Testis (tissue), 2 donors: ENCODE measurements around the gene NMT1.

Source experiments
- CTCF ChIP-seq, 3 experiments: fragments of 450-650 bp in 2 of 3; fragments of 200-600 bp in 1 of 3; sonication (generic) in 1 of 3; IDR thresholded peaks; one replicate each; pipeline ENCODE4 v1.5.1; 2016 to 2019; ENCODE audit warnings: antibody characterized with exemption in 3 of 3, mild to moderate bottlenecking in 2 of 3, moderate library complexity in 1 of 3
- POLR2A ChIP-seq: fragments of 450-650 bp; IDR thresholded peaks from one replicate; pipeline ENCODE4 v1.6.1; 2017; ENCODE audit warnings: antibody characterized with exemption, mild to moderate bottlenecking, moderate library complexity

DNA sequence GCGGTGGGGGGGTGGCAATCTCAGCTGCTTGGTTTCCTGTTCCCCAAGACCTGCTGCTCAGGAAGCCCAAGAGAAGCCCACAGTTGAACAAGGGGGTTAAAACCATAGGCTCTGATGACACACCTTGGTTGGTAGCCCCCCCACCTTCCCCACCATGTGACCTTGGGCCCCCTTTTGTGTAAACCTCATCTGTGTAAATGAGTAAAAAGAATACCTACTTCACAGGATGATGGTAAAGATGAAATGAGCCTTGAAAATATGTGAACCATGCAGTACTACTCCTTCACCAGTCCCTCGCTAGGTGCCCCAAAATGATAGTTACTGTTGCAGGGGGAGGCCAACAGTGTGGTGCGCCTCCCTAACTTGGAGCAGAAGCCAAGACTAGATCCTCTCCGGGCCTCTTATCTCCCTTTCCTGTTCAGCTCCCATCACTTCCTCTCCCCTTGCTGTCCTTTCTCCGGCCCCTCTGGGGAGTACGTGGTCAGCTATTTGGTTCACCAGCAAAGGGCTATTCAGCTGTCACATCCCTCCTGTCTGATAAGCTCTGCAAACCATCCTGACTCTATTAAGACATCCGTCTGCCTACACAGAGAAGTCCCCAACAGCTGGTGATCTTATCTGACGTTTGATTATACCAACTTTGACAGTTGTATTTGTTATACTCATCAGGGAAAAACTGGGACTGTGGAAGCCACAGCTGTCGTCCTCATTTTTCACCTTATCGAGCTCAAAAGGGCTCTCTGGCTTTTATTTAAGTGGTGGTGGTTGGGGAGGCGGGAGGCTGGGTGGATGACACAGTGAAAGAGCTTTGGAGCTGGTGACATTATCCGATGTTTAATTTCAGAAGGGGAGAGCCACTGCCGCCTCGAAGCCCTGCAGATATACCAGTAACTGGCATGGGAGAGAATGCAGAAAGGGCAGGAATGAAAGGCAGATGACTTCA, 29.6 kb upstream of the NMT1 start:
- TF ChIP-seq POLR2A (no peak), CTCF (IDR thresholded peaks at IDR 0.05) (no peak)
